Neuronal stem cell (in vitro differentiated cells): ENCODE results near the gene MYADML2.

Experiments
- DNase-seq: peaks from one replicate; pipeline ENCODE4 v3.0.0-alpha.2; 2013; ENCODE audit warnings: low spot score
- H2AFZ ChIP-seq: one replicate; pipeline ENCODE4 v1.6.1; 2013; ENCODE audit warnings: mild to moderate bottlenecking, low read length, inconsistent platforms
- H2AK5ac ChIP-seq: 2 replicates; pipeline ENCODE4 v1.6.1; 2013; ENCODE audit warnings: low read depth, mild to moderate bottlenecking, inconsistent platforms, low read length, moderate library complexity, mixed read lengths
- H2BK120ac ChIP-seq: 2 replicates; pipeline ENCODE4 v1.6.1; 2013; ENCODE audit warnings: low read depth, mild to moderate bottlenecking, inconsistent platforms, low read length, moderate library complexity, mixed read lengths
- H2BK12ac ChIP-seq: one replicate; pipeline ENCODE4 v1.6.1; 2013; ENCODE audit warnings: low read length, inconsistent platforms
- H2BK15ac ChIP-seq: 2 replicates; pipeline ENCODE4 v1.6.1; 2013; ENCODE audit warnings: mild to moderate bottlenecking, low read length, inconsistent platforms, mixed read lengths
- H2BK5ac ChIP-seq: one replicate; pipeline ENCODE4 v1.6.1; 2013; ENCODE audit warnings: inconsistent platforms, mild to moderate bottlenecking, low read length, moderate library complexity
- H3K14ac ChIP-seq: one replicate; pipeline ENCODE4 v1.6.1; 2013; ENCODE audit warnings: low read length, inconsistent platforms
- H3K18ac ChIP-seq: 2 replicates; pipeline ENCODE4 v1.6.1; 2013; ENCODE audit warnings: low read length, inconsistent platforms
- H3K23ac ChIP-seq: 2 replicates; pipeline ENCODE4 v1.6.1; 2013; ENCODE audit warnings: low read depth, mild to moderate bottlenecking, mixed read lengths, low read length, inconsistent platforms; ENCODE audit not compliant: poor library complexity
- H3K27ac ChIP-seq: replicated peaks from 3 replicates; pipeline ENCODE4 v1.5.1; 2013; ENCODE audit warnings: low read length, inconsistent platforms
- H3K27me3 ChIP-seq, 3 experiments: 2 replicates each; pipeline ENCODE4 v1.6.1; 2013; ENCODE audit warnings: low read length in 3 of 3, mild to moderate bottlenecking in 2 of 3, inconsistent platforms in 1 of 3, low read depth in 1 of 3, mixed read lengths in 1 of 3, moderate library complexity in 1 of 3; ENCODE audit not compliant: control insufficient read depth in 3 of 3, insufficient read depth in 3 of 3
- H3K36me3 ChIP-seq, 2 donors: replicated peaks in 1 of 2; 2 replicates each; pipeline ENCODE4 v1.6.1; 2013; ENCODE audit warnings: low read length in 2 of 2; ENCODE audit not compliant: control insufficient read depth in 2 of 2, insufficient read depth in 2 of 2
- H3K4ac ChIP-seq: 2 replicates; pipeline ENCODE4 v1.6.1; 2013; ENCODE audit warnings: inconsistent platforms, mild to moderate bottlenecking, low read length, moderate library complexity
- H3K4me1 ChIP-seq, 2 donors: 1 replicate in 1 of 2; 2 replicates in 1 of 2; pipeline ENCODE4 v1.6.1; 2013; ENCODE audit warnings: low read length in 2 of 2, low read depth in 1 of 2; ENCODE audit not compliant: control insufficient read depth in 2 of 2, insufficient read depth in 1 of 2
- H3K4me2 ChIP-seq: one replicate; pipeline ENCODE4 v1.6.1; 2013; ENCODE audit warnings: mild to moderate bottlenecking, low read length, inconsistent platforms; ENCODE audit not compliant: insufficient read depth, poor library complexity, severe bottlenecking
- H3K4me3 ChIP-seq, 2 donors: 2 replicates each; pipeline ENCODE4 v1.5.1; 2013; ENCODE audit warnings: low read length in 2 of 2, mild to moderate bottlenecking in 2 of 2, inconsistent platforms in 1 of 2, moderate library complexity in 1 of 2
- H3K79me1 ChIP-seq: one replicate; pipeline ENCODE4 v1.6.1; 2013; ENCODE audit warnings: low read depth, mild to moderate bottlenecking, inconsistent platforms, low read length, moderate library complexity
- H3K9ac ChIP-seq: one replicate; pipeline ENCODE4 v1.6.1; 2013; ENCODE audit warnings: mild to moderate bottlenecking, low read depth, low read length, inconsistent platforms; ENCODE audit not compliant: poor library complexity
- H3K9me3 ChIP-seq, 2 donors: replicated peaks in 1 of 2; 2 replicates each; pipeline versions ENCODE3 to v1.6.1; 2013; ENCODE audit warnings: low read length in 2 of 2, mild to moderate bottlenecking in 2 of 2, inconsistent platforms in 1 of 2, low read depth in 1 of 2, mixed read lengths in 1 of 2, moderate library complexity in 1 of 2; ENCODE audit not compliant: control insufficient read depth in 2 of 2, insufficient read depth in 1 of 2
- H4K8ac ChIP-seq: one replicate; pipeline ENCODE4 v1.6.1; 2013; ENCODE audit warnings: low read depth, mild to moderate bottlenecking, inconsistent platforms, low read length, moderate library complexity
- H4K91ac ChIP-seq: one replicate; pipeline ENCODE4 v1.6.1; 2013; ENCODE audit warnings: low read length, low read depth, mild to moderate bottlenecking, inconsistent platforms; ENCODE audit not compliant: poor library complexity
- WGBS, 2 donors: extraction: QIAGEN DNeasy Blood & Tissue Kit; methylation state at CpG; one replicate each; pipeline ENCODE4 v1.1.7; 2013; ENCODE audit warnings: missing lambda C conversion rate in 2 of 2, mixed read lengths in 1 of 2; ENCODE audit not compliant: insufficient read length in 2 of 2, insufficient replicate concordance in 1 of 2; ENCODE audit errors: extremely low coverage in 2 of 2; 5-methylcytosine and 5-hydroxymethylcytosine counted together

Gene MYADML2

DNA sequence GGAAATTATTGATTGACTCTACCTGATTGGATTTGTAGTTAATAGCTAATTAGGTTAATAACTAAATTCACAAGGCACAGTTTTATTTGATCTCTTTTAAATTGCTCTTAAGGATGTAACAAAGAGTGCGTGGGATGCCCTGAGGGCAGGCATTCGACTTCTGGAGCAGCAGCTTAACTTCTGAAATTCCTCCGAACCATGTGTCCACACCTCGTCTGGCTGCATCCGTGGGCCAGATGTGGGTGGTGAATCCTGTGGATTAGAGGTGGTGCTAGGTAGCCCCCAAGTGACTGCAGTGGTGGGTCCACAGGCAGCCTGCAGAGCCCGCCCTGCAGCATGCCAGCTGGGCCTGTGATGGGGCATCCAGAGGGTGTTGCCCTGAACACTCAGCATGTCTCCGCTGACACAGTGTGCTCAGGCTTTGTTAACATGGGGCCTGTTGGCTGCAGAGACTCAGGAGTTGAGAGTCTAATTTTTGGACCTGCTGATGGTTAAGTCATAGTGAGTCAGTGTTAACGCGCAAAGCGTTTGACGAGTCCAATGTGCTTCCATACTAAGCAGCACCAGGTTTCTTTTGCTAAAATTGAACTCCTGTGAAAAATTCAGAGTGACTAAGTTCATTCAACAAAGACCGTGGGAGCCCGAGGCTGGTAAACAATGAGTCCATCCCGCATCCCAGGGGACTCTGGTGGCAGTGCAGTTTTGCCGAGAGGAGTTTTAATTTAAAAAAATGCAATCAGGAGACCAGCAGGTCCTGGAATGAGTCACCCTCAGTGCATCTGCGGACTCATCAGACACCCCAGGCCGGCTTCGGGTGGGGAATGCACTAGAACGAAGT is 48.8 kb downstream of the MYADML2 start:
- no peak overlapping the region for H3K9ac ChIP-seq
- no peak overlapping the region for H3K4me2 ChIP-seq
- H2BK15ac ChIP-seq, result no peak overlapping the region
- H2AK5ac ChIP-seq, result no peak overlapping the region
- no peak overlapping the region for H3K23ac ChIP-seq
- H3K36me3 ChIP-seq, result peaks cover 44 to 81% of the 10 kb centered on the region in 2 donors
- H3K4me3 ChIP-seq, result peak overlapping the region in 1 of 2 donors; percentile 34
- no peak for DNase-seq
- H4K8ac ChIP-seq, result no peak overlapping the region
- H3K9me3 ChIP-seq, result no peaks in the 10 kb centered on the region
- H3K27me3 ChIP-seq, result peaks cover 0 to 25% (median 4%) of the 10 kb centered on the region in 3 experiments
- peaks cover 0 to 5% of the 10 kb centered on the region in 2 donors for H3K4me1 ChIP-seq
- no peak overlapping the region for H3K18ac ChIP-seq
- H3K4ac ChIP-seq, result no peak overlapping the region
- no peak overlapping the region for H2BK5ac ChIP-seq
- H3K79me1 ChIP-seq, result peaks cover 8% of the 10 kb centered on the region
- no peak overlapping the region for H2AFZ ChIP-seq
- WGBS, 2 donors, result no CpG with 5 or more reads among the region's 19 CpGs
- H3K27ac ChIP-seq, result no peak overlapping the region
- H4K91ac ChIP-seq, result no peak overlapping the region
- no peak overlapping the region for H3K14ac ChIP-seq
- no peak overlapping the region for H2BK120ac ChIP-seq
- H2BK12ac ChIP-seq, result no peak overlapping the region

- peak overlapping the region; percentile 60 for H3K9ac ChIP-seq
- peaks cover 3 to 6% of the 10 kb centered on the region in 2 donors for H3K4me1 ChIP-seq
- no peak overlapping the region for H3K18ac ChIP-seq
- peaks cover 10% of the 10 kb centered on the region for H3K79me1 ChIP-seq
- H2AK5ac ChIP-seq, result no peak overlapping the region
- no peak overlapping the region for H3K4me3 ChIP-seq
- H3K14ac ChIP-seq, result no peak overlapping the region
- H2BK5ac ChIP-seq, result no peak overlapping the region
- no peak overlapping the region for H3K27ac ChIP-seq
- H2AFZ ChIP-seq, result no peak overlapping the region
- H3K23ac ChIP-seq, result no peak overlapping the region
- no peak overlapping the region for H2BK120ac ChIP-seq
- WGBS, 2 donors, result no CpG with 5 or more reads among the region's 11 CpGs
- no peak overlapping the region for H4K8ac ChIP-seq
- H2BK12ac ChIP-seq, result no peak overlapping the region
- no peaks in the 10 kb centered on the region for H3K9me3 ChIP-seq
- no peak overlapping the region for H4K91ac ChIP-seq
- H3K4me2 ChIP-seq, result no peak overlapping the region
- DNase-seq, result no peak
- H3K4ac ChIP-seq, result no peak overlapping the region
- no peak overlapping the region for H2BK15ac ChIP-seq
- H3K27me3 ChIP-seq, result no peaks in the 10 kb centered on the region
- peaks cover 42 to 72% of the 10 kb centered on the region in 2 donors for H3K36me3 ChIP-seq
These were observed 51.6 kb downstream of the MYADML2 start for GRCh38 chr17:81895400-81895799.

GRCh38 chr17:81891303-81891552 is 55.8 kb downstream of the MYADML2 start:
- Histone ChIP-seq H3K4me2 (peak overlapping the region; percentile 61), H2BK5ac (no peak overlapping the region), H3K27me3 (no peaks in the 10 kb centered on the region), H2BK120ac (no peak overlapping the region), H3K23ac (peak overlapping the region; percentile 99), H3K9me3 (no peaks in the 10 kb centered on the region), H4K91ac (no peak overlapping the region), H2BK15ac (peak overlapping the region; percentile 67), H3K18ac (peak overlapping the region; percentile 48), H3K14ac (no peak overlapping the region), H3K27ac (no peak overlapping the region), H3K4ac (no peak overlapping the region), H2AK5ac (peak overlapping the region; percentile 94), H2AFZ (peak overlapping the region; percentile 92), H4K8ac (no peak overlapping the region), H3K4me3 (peak overlapping the region; percentile 73 to 96), H3K9ac (peak overlapping the region; percentile 95), H3K4me1 (peaks cover 7 to 17% of the 10 kb centered on the region in 2 donors), H3K79me1 (peaks cover 20% of the 10 kb centered on the region), H3K36me3 (peaks cover 53 to 71% of the 10 kb centered on the region in 2 donors), H2BK12ac (no peak overlapping the region)
- no CpG with 5 or more reads among the region's 40 CpGs for WGBS, 2 donors
- no peak for DNase-seq

GRCh38 chr17:81890447-81891302 is 56.4 kb downstream of the MYADML2 start:
- Histone ChIP-seq H3K9ac (peak overlapping the region; percentile 95), H2BK15ac (peak overlapping the region; percentile 67), H3K27ac (no peak overlapping the region), H3K14ac (peak overlapping the region; percentile 82), H3K4me1 (peaks cover 7 to 17% of the 10 kb centered on the region in 2 donors), H3K36me3 (peaks cover 58 to 73% of the 10 kb centered on the region in 2 donors), H3K9me3 (no peaks in the 10 kb centered on the region), H4K91ac (no peak overlapping the region), H3K4ac (peak overlapping the region; percentile 37), H3K18ac (peak overlapping the region; percentile 71), H3K27me3 (no peaks in the 10 kb centered on the region), H3K4me3 (peak overlapping the region; percentile 73 to 96), H2AK5ac (peak overlapping the region; percentile 94), H3K4me2 (peak overlapping the region; percentile 61), H2BK5ac (no peak overlapping the region), H2BK120ac (no peak overlapping the region), H3K79me1 (peaks cover 20% of the 10 kb centered on the region), H2BK12ac (no peak overlapping the region), H3K23ac (peak overlapping the region; percentile 80), H4K8ac (peak overlapping the region; percentile 65), H2AFZ (no peak overlapping the region)
- DNase-seq, result no peak
- no CpG with 5 or more reads among the region's 69 CpGs for WGBS, 2 donors
